Kidney (tissue), 14 donors: ENCODE measurements around the gene EPHA6. TPM values are rescaled to one million over a fixed set of nuclear protein-coding genes. Genes with fewer than 3 reads are reported as not detected.

Experiments used
- DNase-seq, 5 donors: peaks; one replicate each; pipeline ENCODE4 v3.0.0-alpha.2; 2013 to 2020
- FAIRE-seq: peaks from 2 replicates; lab custom pipeline; 2012; peaks lifted over from hg19 to GRCh38; lab: Jason Lieb, UNC
- H3K27ac ChIP-seq, 2 donors: one replicate each; pipeline ENCODE4 v1.7.0; 2013; ENCODE audit warnings: low read depth in 2 of 2, low read length in 2 of 2, inconsistent platforms in 1 of 2
- H3K27me3 ChIP-seq: one replicate; pipeline ENCODE4 v1.7.1; 2013; ENCODE audit warnings: low read length, inconsistent platforms; ENCODE audit not compliant: control insufficient read depth, insufficient read depth
- H3K36me3 ChIP-seq, 3 donors: one replicate each; pipeline versions ENCODE4 v1.7.0 to v1.7.1; 2013; ENCODE audit warnings: low read length in 3 of 3, control low read depth in 1 of 3, inconsistent platforms in 1 of 3; ENCODE audit not compliant: insufficient read depth in 3 of 3, control insufficient read depth in 2 of 3
- H3K4me1 ChIP-seq, 3 donors: one replicate each; pipeline versions ENCODE4 v1.7.0 to v1.7.1; 2013; ENCODE audit warnings: low read length in 3 of 3, inconsistent platforms in 1 of 3, low read depth in 1 of 3; ENCODE audit not compliant: control insufficient read depth in 2 of 3, insufficient read depth in 2 of 3
- H3K4me3 ChIP-seq, 3 donors: one replicate each; pipeline versions ENCODE4 v1.7.0 to v1.8.1; 2013; ENCODE audit warnings: low read length in 3 of 3, control low read depth in 1 of 3, inconsistent platforms in 1 of 3
- H3K9ac ChIP-seq, 3 donors: one replicate each; pipeline versions ENCODE4 v1.7.0 to v1.7.1; 2013; ENCODE audit warnings: low read length in 3 of 3, control low read depth in 1 of 3, inconsistent platforms in 1 of 3
- H3K9me3 ChIP-seq, 3 donors: one replicate each; pipeline versions ENCODE4 v1.7.0 to v1.7.1; 2013; ENCODE audit warnings: low read length in 3 of 3, control low read depth in 1 of 3, inconsistent platforms in 1 of 3; ENCODE audit not compliant: control insufficient read depth in 2 of 3, insufficient read depth in 1 of 3
- CTCF ChIP-seq: IDR thresholded peaks from 3 replicates; pipeline ENCODE4 v1.5.1; 2012; ENCODE audit warnings: mild to moderate bottlenecking, moderate library complexity, borderline replicate concordance; ENCODE audit not compliant: insufficient read depth; ENCODE audit errors: extremely low read depth
- intact Hi-C: fragments of 100-400 bp; cut with DNase I; formaldehyde crosslinking; loops from one replicate; pipeline ENCODE4 v1.11.1; 2022
- polyA plus RNA-seq: library from polyadenylated mRNA; stranded (reverse); fragments of 350-450 nt; fragmentation: Illumina TruSeq; extraction: RNeasy Lipid Tissue Mini Kit (QIAGEN cat#74804); gene quantifications from one replicate; pipeline ENCODE4 v1.2.3, GENCODE V29; 2014; ENCODE audit warnings: low read depth, low replicate concordance; ENCODE audit not compliant: insufficient read depth
- total RNA-seq: library from RNA; stranded (reverse); fragmentation: NEBNext Ultra II Directional; extraction: Animal tissue kit (Norgen Biotek cat#: 25700); gene quantifications from one replicate; pipeline ENCODE4 v1.2.1, GENCODE V29; 2021
- donor health status: control.
- donor health status: control.
- donor health status: control.
- donor health status: control.
- donor health status: control.
- donor health status: DM: yes; HTN: yes; CAD: no.
- donor health status: Normal renal cell carcinoma (clear cell type).

The EPHA6 gene
- total and polyA plus RNA-seq, 2 donors from 2014 or later: 0.66 TPM; not detected in 1

- FAIRE-seq (no peak), DNase-seq (no peak)
- Histone ChIP-seq H3K36me3 (no peaks in the 10 kb centered on the region), H3K27me3 (no peaks in the 10 kb centered on the region), H3K4me1 (no peaks in the 10 kb centered on the region), H3K4me3 (no peak overlapping the region), H3K9me3 (no peaks in the 10 kb centered on the region), H3K9ac (no peak overlapping the region), H3K27ac (no peak overlapping the region)
- intact Hi-C loops: no loop called here
- TF ChIP-seq CTCF: no peak
Measured at GRCh38 chr3:97197083-97197482, 382.7 kb downstream of the EPHA6 start.

GRCh38 chr3:97197830-97198229 is 383.4 kb downstream of the EPHA6 start:
- no peaks in the 10 kb centered on the region for H3K36me3 ChIP-seq
- no peaks in the 10 kb centered on the region for H3K27me3 ChIP-seq
- intact Hi-C loops: no loop called here
- DNase-seq (no peak), FAIRE-seq (no peak)
- TF ChIP-seq CTCF: no peak
- no peak overlapping the region for H3K9ac ChIP-seq
- no peak overlapping the region for H3K27ac ChIP-seq
- H3K4me1 ChIP-seq: no peaks in the 10 kb centered on the region
- H3K9me3 ChIP-seq: no peaks in the 10 kb centered on the region
- H3K4me3 ChIP-seq: no peak overlapping the region

GRCh38 chr3:97200387-97200786 is 386.0 kb downstream of the EPHA6 start:
- TF ChIP-seq CTCF: no peak
- Histone ChIP-seq H3K4me1 (no peaks in the 10 kb centered on the region), H3K36me3 (no peaks in the 10 kb centered on the region), H3K4me3 (no peak overlapping the region), H3K27me3 (no peaks in the 10 kb centered on the region), H3K27ac (no peak overlapping the region), H3K9ac (no peak overlapping the region), H3K9me3 (no peaks in the 10 kb centered on the region)
- DNase-seq (no peak), FAIRE-seq (no peak)
- intact Hi-C loops: no loop called here

GRCh38 chr3:97201814-97202213 is 387.4 kb downstream of the EPHA6 start:
- no peak overlapping the region for H3K27ac ChIP-seq
- H3K4me3 ChIP-seq: no peak overlapping the region
- H3K4me1 ChIP-seq: no peaks in the 10 kb centered on the region
- FAIRE-seq: no peak
- intact Hi-C loops: no loop called here
- DNase-seq: no peak
- H3K9ac ChIP-seq: no peak overlapping the region
- TF ChIP-seq CTCF: no peak
- H3K36me3 ChIP-seq: no peaks in the 10 kb centered on the region
- no peaks in the 10 kb centered on the region for H3K27me3 ChIP-seq
- H3K9me3 ChIP-seq: no peaks in the 10 kb centered on the region
